Large intestine (tissue), 12 donors: Measurements from ENCODE around the gene IQCB1. TPM values are rescaled to one million over a fixed set of nuclear protein-coding genes. Genes with fewer than 3 reads are reported as not detected.
"Not testable (repeated sequence)": the region's sequence is repeated elsewhere in the genome, so short reads cannot be mapped to it uniquely, and the experiment has no call there.

Experiments used
- DNase-seq, 2 donors: peaks; one replicate each; pipeline versions ENCODE4 v3.0.0 to v3.0.0-alpha.2; 2013
- H3K27ac ChIP-seq: one replicate; pipeline ENCODE4 v1.5.1; 2013; ENCODE audit warnings: low read length
- H3K27me3 ChIP-seq: 2 replicates; pipeline ENCODE4 v1.6.1; 2013; ENCODE audit warnings: low read length; ENCODE audit not compliant: control insufficient read depth, insufficient read depth
- H3K36me3 ChIP-seq: 2 replicates; pipeline ENCODE4 v1.6.1; 2013; ENCODE audit warnings: low read length; ENCODE audit not compliant: control insufficient read depth, insufficient read depth
- H3K4me1 ChIP-seq: one replicate; pipeline ENCODE4 v1.6.1; 2013; ENCODE audit warnings: low read length; ENCODE audit not compliant: control insufficient read depth, insufficient read depth
- H3K4me3 ChIP-seq: one replicate; pipeline ENCODE4 v1.5.1; 2013; ENCODE audit warnings: low read length
- H3K9me3 ChIP-seq: one replicate; pipeline ENCODE4 v1.6.1; 2013; ENCODE audit warnings: mild to moderate bottlenecking, low read depth, low read length, moderate library complexity; ENCODE audit not compliant: control insufficient read depth
- WGBS: methylation state at CpG from one replicate; pipeline ENCODE4 v1.1.5; 2013; ENCODE audit warnings: low lambda C conversion rate; ENCODE audit not compliant: insufficient coverage; 5-methylcytosine and 5-hydroxymethylcytosine counted together
- long read RNA-seq, 11 donors: transcript quantifications; one replicate each; lab custom pipeline, GENCODE V29; 2026
- polyA plus RNA-seq: library from polyadenylated mRNA; unstranded; fragments of 120-200 nt; gene quantifications from one replicate; pipeline ENCODE4 v1.2.1, GENCODE V29; 2013

IQCB1 gene
- polyA plus RNA-seq: 33.7 TPM
- long read RNA-seq, donor 1, partial matches to known transcripts: 0 of 3 reads
- long read RNA-seq, donor 1, other reads (novel, unspliced or antisense): 0 of 3 reads
- long read RNA-seq, donor 2, transcript IQCB1-201 (15 exons, 2,594 nt): major isoform, 5 of 8 reads
- long read RNA-seq, donor 2, partial matches to known transcripts: 0 of 8 reads
- long read RNA-seq, donor 2, other reads (novel, unspliced or antisense): 0 of 8 reads
- long read RNA-seq, donor 3: 0 reads
- long read RNA-seq, donor 4, partial matches to known transcripts: 0 of 1 reads
- long read RNA-seq, donor 4, other reads (novel, unspliced or antisense): 0 of 1 reads
- long read RNA-seq, donor 5, partial matches to known transcripts: 0 of 2 reads
- long read RNA-seq, donor 5, other reads (novel, unspliced or antisense): 0 of 2 reads
- long read RNA-seq, donor 6, partial matches to known transcripts: 0 of 2 reads
- long read RNA-seq, donor 6, other reads (novel, unspliced or antisense): 0 of 2 reads
- long read RNA-seq, donor 7, partial matches to known transcripts: 0 of 1 reads
- long read RNA-seq, donor 7, other reads (novel, unspliced or antisense): 0 of 1 reads
- long read RNA-seq, donor 8, partial matches to known transcripts: 0 of 2 reads
- long read RNA-seq, donor 8, other reads (novel, unspliced or antisense): 0 of 2 reads
- long read RNA-seq, donor 9, partial matches to known transcripts: 0 of 4 reads
- long read RNA-seq, donor 9, other reads (novel, unspliced or antisense): 0 of 4 reads
- long read RNA-seq, donor 10, partial matches to known transcripts: 0 of 2 reads
- long read RNA-seq, donor 10, other reads (novel, unspliced or antisense): 0 of 2 reads
- long read RNA-seq, donor 11, partial matches to known transcripts: 0 of 1 reads
- long read RNA-seq, donor 11, other reads (novel, unspliced or antisense): 0 of 1 reads

GRCh38 chr3:121834671-121835464 lies at the start of gene IQCB1, which contains the start of gene EAF2:
IQCB1 (minus strand) TSS chr3:121835060; CDS start chr3:121828960, 6,100 bp downstream.
EAF2 (plus strand) TSS chr3:121835209; CDS start chr3:121835286, 77 bp downstream.
- WGBS: no CpG with 5 or more reads among the region's 54 CpGs
- H3K27ac ChIP-seq: peak within 1 kb of the TSS; percentile 82
- peak within 1 kb of the TSS; percentile 78 for H3K4me3 ChIP-seq
- peaks cover 10% of the 10 kb centered on the region for H3K36me3 ChIP-seq
- no peaks in the 10 kb centered on the region for H3K27me3 ChIP-seq
- peak; percentile 98 for DNase-seq
- H3K4me1 ChIP-seq: no peaks in the 10 kb centered on the region
- H3K9me3 ChIP-seq: no peaks in the 10 kb centered on the region

GRCh38 chr3:121883507-121883906 lies 48.6 kb upstream of the IQCB1 start:
- 60% methylated on average over 1 of the region's 1 CpG for WGBS

GRCh38 chr3:121878411-121878810 lies 43.6 kb upstream of the IQCB1 start:
- H3K4me3 ChIP-seq: no peak overlapping the region
- H3K9me3 ChIP-seq: no peaks in the 10 kb centered on the region
- no peaks in the 10 kb centered on the region for H3K36me3 ChIP-seq
- H3K27ac ChIP-seq: no peak overlapping the region
- no peaks in the 10 kb centered on the region for H3K4me1 ChIP-seq
- no peaks in the 10 kb centered on the region for H3K27me3 ChIP-seq
- 100% methylated on average over 1 of the region's 1 CpG for WGBS
- no peak for DNase-seq

More at GRCh38 chr3:121883507-121883906, 48.6 kb upstream of the IQCB1 start:
- H3K9me3 ChIP-seq: no peaks in the 10 kb centered on the region
- no peaks in the 10 kb centered on the region for H3K36me3 ChIP-seq
- no peak overlapping the region for H3K4me3 ChIP-seq
- H3K27ac ChIP-seq: no peak overlapping the region
- no peaks in the 10 kb centered on the region for H3K27me3 ChIP-seq
- DNase-seq: peak in 1 of 2 donors; percentile 14
- H3K4me1 ChIP-seq: no peaks in the 10 kb centered on the region

DNA sequence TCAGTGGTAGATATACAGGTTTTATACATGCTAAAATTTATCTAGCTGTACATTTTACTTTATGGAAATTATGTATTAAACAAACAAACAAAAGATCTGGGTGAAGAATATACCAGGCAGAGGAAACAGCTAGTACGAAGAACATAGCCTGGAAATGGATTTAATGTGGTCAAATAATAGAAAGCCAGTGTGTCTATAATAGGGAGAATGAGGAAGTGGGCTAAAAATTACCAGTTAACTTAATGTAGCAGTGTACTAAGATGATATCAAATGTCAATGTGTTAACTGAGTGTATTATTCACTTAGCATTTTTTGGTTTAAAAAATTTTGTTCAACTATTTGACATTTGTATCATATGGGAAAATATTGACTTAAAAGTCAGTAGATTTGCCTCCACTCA lies 36.6 kb upstream of the IQCB1 start:
- Histone ChIP-seq H3K36me3 (no peaks in the 10 kb centered on the region), H3K27me3 (no peaks in the 10 kb centered on the region), H3K9me3 (no peaks in the 10 kb centered on the region), H3K27ac (no peak overlapping the region), H3K4me3 (no peak overlapping the region), H3K4me1 (no peaks in the 10 kb centered on the region)
- no peak for DNase-seq
- no CpG with 5 or more reads among the region's 1 CpG for whole genome bisulfite sequencing

DNA sequence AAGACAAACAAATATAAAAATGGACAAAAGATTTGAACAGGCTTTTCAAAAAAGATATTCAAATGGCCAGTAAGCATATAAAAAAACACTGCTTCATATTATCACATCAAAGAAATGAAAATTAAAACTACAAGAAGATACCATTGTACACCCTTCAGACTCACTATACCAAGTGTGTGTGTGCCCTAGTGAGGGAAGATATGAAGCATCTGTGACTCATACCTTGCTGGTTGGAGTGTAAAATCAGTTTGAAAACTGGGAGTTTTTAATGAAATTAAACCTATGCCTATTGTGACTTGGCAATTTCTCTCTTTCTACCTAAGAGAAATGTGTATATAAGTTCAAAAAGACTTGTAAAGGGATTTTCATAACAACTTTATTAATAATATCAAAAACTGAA lies 35.9 kb upstream of the IQCB1 start:
- no peak overlapping the region for H3K27ac ChIP-seq
- H3K9me3 ChIP-seq: no peaks in the 10 kb centered on the region
- no peak for DNase-seq
- no peaks in the 10 kb centered on the region for H3K36me3 ChIP-seq
- no peak overlapping the region for H3K4me3 ChIP-seq
- no peaks in the 10 kb centered on the region for H3K27me3 ChIP-seq
- H3K4me1 ChIP-seq: no peaks in the 10 kb centered on the region

DNA sequence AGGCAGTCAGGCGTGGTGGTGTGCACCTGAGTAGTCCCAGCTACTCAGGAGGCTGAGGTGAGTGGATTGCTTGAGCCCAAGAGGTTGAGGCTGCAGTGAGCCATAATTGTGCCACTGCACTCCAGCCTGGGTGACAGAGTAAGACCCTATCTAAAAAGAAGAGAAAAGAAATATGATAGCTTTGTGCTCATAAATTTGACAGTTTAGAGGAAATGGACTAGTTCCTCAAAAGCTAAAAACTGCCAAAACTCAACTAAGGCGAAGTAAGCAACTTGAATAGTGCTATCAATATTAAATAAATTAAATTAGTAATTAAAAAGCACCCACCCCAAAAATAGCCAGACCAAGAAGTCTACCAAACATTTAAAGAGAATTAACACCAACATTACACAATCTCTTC lies 34.9 kb upstream of the IQCB1 start:
- no peak for DNase-seq
- Histone ChIP-seq H3K4me1 (no peaks in the 10 kb centered on the region), H3K27ac (no peak overlapping the region), H3K4me3 (no peak overlapping the region), H3K27me3 (no peaks in the 10 kb centered on the region), H3K9me3 (no peaks in the 10 kb centered on the region), H3K36me3 (no peaks in the 10 kb centered on the region)
- 100% methylated on average over 1 of the region's 2 CpGs for WGBS

GRCh38 chr3:121863801-121864200 lies 28.9 kb upstream of the IQCB1 start:
- no peak for DNase-seq
- H3K4me1 ChIP-seq: no peaks in the 10 kb centered on the region
- H3K4me3 ChIP-seq: no peak overlapping the region
- H3K36me3 ChIP-seq: no peaks in the 10 kb centered on the region
- H3K9me3 ChIP-seq: peaks cover 5% of the 10 kb centered on the region
- no peaks in the 10 kb centered on the region for H3K27me3 ChIP-seq
- H3K27ac ChIP-seq: no peak overlapping the region

DNA sequence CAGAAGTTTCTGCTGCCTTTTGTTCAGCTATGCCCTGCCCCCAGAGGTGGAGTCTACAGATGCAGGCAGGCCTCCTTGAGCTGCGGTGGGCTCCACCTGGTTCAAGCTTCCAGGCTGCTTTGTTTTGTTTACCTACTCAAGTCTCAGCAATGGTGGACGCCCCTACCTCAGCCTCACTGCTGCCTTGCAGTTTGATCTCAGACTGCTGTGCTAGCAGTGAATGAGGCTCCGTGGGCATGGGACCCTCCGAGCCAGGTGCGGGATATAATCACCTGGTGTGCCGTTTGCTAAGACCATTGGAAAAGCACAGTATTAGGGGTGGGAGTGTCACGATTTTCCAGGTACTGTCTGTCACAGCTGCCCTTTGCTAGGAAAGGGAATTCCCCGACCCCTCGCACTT lies 28.4 kb upstream of the IQCB1 start:
- H3K27me3 ChIP-seq, H3K4me3 ChIP-seq, H3K36me3 ChIP-seq, H3K27ac ChIP-seq, H3K9me3 ChIP-seq, DNase-seq, H3K4me1 ChIP-seq: not testable (repeated sequence)
- no CpG with 5 or more reads among the region's 9 CpGs for WGBS

- H3K36me3 ChIP-seq, H3K9me3 ChIP-seq, H3K27ac ChIP-seq, H3K4me1 ChIP-seq, DNase-seq, H3K27me3 ChIP-seq, H3K4me3 ChIP-seq: not testable (repeated sequence)
- no CpG with 5 or more reads among the region's 5 CpGs for WGBS
Measured at GRCh38 chr3:121857778-121858177, 22.9 kb upstream of the IQCB1 start.

DNA sequence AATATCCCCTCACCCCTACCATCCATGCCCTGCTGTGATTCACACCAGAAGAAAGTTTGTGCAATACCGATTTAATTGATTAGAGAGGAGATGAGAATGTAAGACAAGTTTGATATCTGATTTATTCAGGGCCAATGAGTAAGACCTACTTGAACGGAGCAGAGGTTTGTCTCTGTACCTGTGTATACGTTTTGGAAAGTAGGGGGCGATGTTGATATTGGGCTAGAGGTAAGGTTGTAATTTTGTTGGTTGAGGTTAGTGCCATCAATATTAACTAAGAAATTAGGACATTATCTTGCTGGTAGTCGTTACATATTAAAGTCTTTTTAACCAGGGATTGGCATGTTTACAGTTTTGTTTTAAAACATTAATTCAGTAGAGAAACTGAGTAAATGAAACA lies 20.7 kb upstream of the IQCB1 start:
- Histone ChIP-seq H3K36me3 (no peaks in the 10 kb centered on the region), H3K9me3 (no peaks in the 10 kb centered on the region), H3K27me3 (no peaks in the 10 kb centered on the region), H3K4me1 (no peaks in the 10 kb centered on the region), H3K4me3 (no peak overlapping the region), H3K27ac (no peak overlapping the region)
- DNase-seq: no peak
- 42% methylated on average over 2 of the region's 5 CpGs for WGBS
